Measurements from ENCODE around the gene DMKN. TPM values are rescaled to one million over a fixed set of nuclear protein-coding genes. Genes with fewer than 3 reads are reported as not detected.

Gene DMKN
- polyA plus RNA-seq, 3 donors, result not detected

GRCh38 chr19:35558400-35559280 lies 45.2 kb upstream of the DMKN start:
- Histone ChIP-seq H3K27me3 (ENCODE audit: control insufficient read depth in 2 of 2, insufficient read depth in 2 of 2, low read length in 2 of 2) (peaks cover 0 to 23% of the 10 kb centered on the region in 2 donors), H3K27ac (ENCODE audit: low read depth in 1 of 2, low read length in 2 of 2) (no peak overlapping the region), H3K4me3 (replicated peaks in 1 of 3; ENCODE audit: low read depth in 2 of 3, low read length in 3 of 3) (peak overlapping the region in 1 of 3 experiments; percentile 75), H4K20me1 (ENCODE audit: insufficient read depth, low read length) (no peaks in the 10 kb centered on the region), H2AFZ (ENCODE audit: insufficient read depth, low read depth, low read length, poor library complexity, severe bottlenecking) (peak overlapping the region; percentile 78), H3K36me3 (replicated peaks in 1 of 2; ENCODE audit: control insufficient read depth in 1 of 2, insufficient read depth in 2 of 2, low read length in 2 of 2) (no peaks in the 10 kb centered on the region), H3K9ac (ENCODE audit: insufficient read depth, low read length, poor library complexity, severe bottlenecking) (no peak overlapping the region), H3K9me3 (replicated peaks in 1 of 2; ENCODE audit: control insufficient read depth in 1 of 2, insufficient read depth in 1 of 2, low read length in 2 of 2) (peaks cover 0 to 5% of the 10 kb centered on the region in 2 donors), H3K4me2 (replicated peaks; ENCODE audit: extremely low read depth, low read length, poor library complexity, severe bottlenecking) (peak overlapping the region; percentile 80), H3K79me2 (ENCODE audit: insufficient read depth, low read length) (no peaks in the 10 kb centered on the region), H3K4me1 (ENCODE audit: control insufficient read depth in 1 of 2, insufficient read depth in 2 of 2, low read length in 2 of 2) (peaks cover 11 to 14% of the 10 kb centered on the region in 2 donors)
- Mint-ChIP-seq H3K4me1 (peaks cover 10% of the 10 kb centered on the region), H3K36me3 (no peaks in the 10 kb centered on the region), H3K9me3 (peaks cover 0 to 13% (median 2%) of the 10 kb centered on the region in 7 donors), H3K4me3 (peak overlapping the region; percentile 20 to 98), H3K27me3 (ENCODE audit: low read depth in 3 of 3) (peaks cover 36 to 52% (median 37%) of the 10 kb centered on the region in 3 donors), H3K27ac (no peak overlapping the region)
- 29% methylated on average over 48 of the region's 53 CpGs for WGBS (ENCODE audit: insufficient coverage)
- DNase-seq, result peak in 1 of 3 donors; percentile 4
- no peak for TF ChIP-seq CTCF (IDR thresholded peaks at IDR 0.05)
- intact Hi-C loops (cut with micrococcal nuclease), result no loop called here

DNA sequence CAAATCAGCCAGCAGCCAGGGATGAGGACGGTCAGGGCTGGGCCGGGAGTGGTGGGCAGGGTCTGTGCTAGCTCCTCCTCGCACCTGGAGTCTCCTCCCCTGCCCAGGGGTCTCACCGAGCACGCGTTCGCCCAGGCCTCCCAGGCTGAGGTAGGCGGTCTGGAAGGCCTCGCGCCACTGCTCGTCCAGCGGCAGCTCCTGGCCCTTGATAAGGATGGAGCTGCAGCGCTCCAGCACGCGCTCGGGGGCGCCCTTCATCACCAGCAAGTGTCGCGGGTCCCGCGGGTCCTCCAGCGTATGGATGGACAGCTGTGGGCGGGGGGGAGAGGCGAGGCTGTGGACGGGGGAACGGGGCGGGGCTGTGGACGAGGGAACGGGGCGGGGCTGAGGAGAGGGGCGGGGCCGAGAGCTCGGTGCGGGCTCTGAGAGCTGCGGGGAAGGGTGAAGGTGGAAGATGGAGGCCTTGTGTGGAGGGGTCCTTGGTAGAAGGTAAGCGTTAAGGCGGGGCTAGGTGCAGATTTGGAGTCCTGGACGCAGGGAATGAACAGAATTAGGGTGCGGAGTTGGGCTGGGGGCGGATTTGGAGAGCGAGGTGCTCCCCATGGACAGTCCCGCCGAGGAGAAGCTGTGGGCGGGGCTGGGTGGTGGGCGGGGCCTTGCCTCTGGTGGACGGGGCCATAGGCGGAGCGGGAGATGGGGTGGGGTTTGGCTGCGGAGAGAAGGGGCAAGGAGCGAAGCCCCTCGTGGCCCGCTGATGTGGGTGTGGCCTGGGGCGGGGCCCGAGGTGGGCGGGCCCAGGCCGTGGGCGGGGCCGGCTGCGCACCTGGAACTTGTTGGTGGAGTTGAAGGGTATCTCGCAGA lies 44.3 kb upstream of the DMKN start:
- H3K79me2 ChIP-seq (ENCODE audit: insufficient read depth, low read length), result no peaks in the 10 kb centered on the region
- peaks cover 0 to 5% of the 10 kb centered on the region in 2 donors for H3K9me3 ChIP-seq (replicated peaks in 1 of 2; ENCODE audit: control insufficient read depth in 1 of 2, insufficient read depth in 1 of 2, low read length in 2 of 2)
- H4K20me1 ChIP-seq (ENCODE audit: insufficient read depth, low read length), result no peaks in the 10 kb centered on the region
- peaks cover 0 to 23% of the 10 kb centered on the region in 2 donors for H3K27me3 ChIP-seq (ENCODE audit: control insufficient read depth in 2 of 2, insufficient read depth in 2 of 2, low read length in 2 of 2)
- Mint-ChIP-seq H3K36me3 (no peaks in the 10 kb centered on the region), H3K27ac (peak overlapping the region in 1 of 7 donors; percentile 48), H3K9me3 (peaks cover 0 to 13% (median 2%) of the 10 kb centered on the region in 7 donors), H3K4me1 (peaks cover 10% of the 10 kb centered on the region), H3K27me3 (ENCODE audit: low read depth in 3 of 3) (peaks cover 36 to 47% (median 37%) of the 10 kb centered on the region in 3 donors), H3K4me3 (peak overlapping the region; percentile 81 to 98)
- no peaks in the 10 kb centered on the region for H3K36me3 ChIP-seq (replicated peaks in 1 of 2; ENCODE audit: control insufficient read depth in 1 of 2, insufficient read depth in 2 of 2, low read length in 2 of 2)
- no peak for TF ChIP-seq CTCF (IDR thresholded peaks at IDR 0.05)
- H2AFZ ChIP-seq (ENCODE audit: insufficient read depth, low read depth, low read length, poor library complexity, severe bottlenecking), result peak overlapping the region; percentile 78
- intact Hi-C loops (cut with micrococcal nuclease), result no loop called here
- peak overlapping the region; percentile 80 for H3K4me2 ChIP-seq (replicated peaks; ENCODE audit: extremely low read depth, low read length, poor library complexity, severe bottlenecking)
- H3K4me1 ChIP-seq (ENCODE audit: control insufficient read depth in 1 of 2, insufficient read depth in 2 of 2, low read length in 2 of 2), result peaks cover 11 to 14% of the 10 kb centered on the region in 2 donors
- H3K27ac ChIP-seq (ENCODE audit: low read depth in 1 of 2, low read length in 2 of 2), result no peak overlapping the region
- peak; percentile 25 to 43 (median 33) for DNase-seq
- H3K9ac ChIP-seq (ENCODE audit: insufficient read depth, low read length, poor library complexity, severe bottlenecking), result no peak overlapping the region
- WGBS (ENCODE audit: insufficient coverage), result 7% methylated on average over 53 of the region's 60 CpGs
- H3K4me3 ChIP-seq (replicated peaks in 1 of 3; ENCODE audit: low read depth in 2 of 3, low read length in 3 of 3), result peak overlapping the region; percentile 29 to 75 (median 38)
